Thymus (tissue), 11 donors: ENCODE measurements around the gene PRELID1. TPM values are rescaled to one million over a fixed set of nuclear protein-coding genes. Genes with fewer than 3 reads are reported as not detected.
A peak's percentile ranks its signal among the peaks of the same experiment; 100 is the strongest.
"Not testable (repeated sequence)": the region's sequence is repeated elsewhere in the genome, so short reads cannot be mapped to it uniquely, and the experiment has no call there.

Source experiments
- DNase-seq, 9 donors: peaks; one replicate each; pipeline ENCODE4 v3.0.0-alpha.2; 2013; ENCODE audit warnings: low spot score in 9 of 9, low read depth in 6 of 9, missing footprints in 1 of 9
- H3K27ac ChIP-seq, 2 donors: one replicate each; pipeline ENCODE4 v1.5.1; 2013; ENCODE audit warnings: control low read depth in 1 of 2, low read depth in 1 of 2, low read length in 1 of 2, mild to moderate bottlenecking in 1 of 2, moderate library complexity in 1 of 2
- H3K27me3 ChIP-seq, 2 donors: one replicate each; pipeline ENCODE4 v1.5.1; 2013; ENCODE audit warnings: low read length in 1 of 2; ENCODE audit not compliant: control insufficient read depth in 2 of 2, insufficient read depth in 1 of 2
- H3K36me3 ChIP-seq, 2 donors: one replicate each; pipeline ENCODE4 v1.5.1; 2013; ENCODE audit warnings: low read length in 1 of 2, mild to moderate bottlenecking in 1 of 2, moderate library complexity in 1 of 2; ENCODE audit not compliant: control insufficient read depth in 2 of 2, insufficient read depth in 2 of 2
- H3K4me1 ChIP-seq, 2 donors: one replicate each; pipeline ENCODE4 v1.5.1; 2013; ENCODE audit warnings: low read length in 2 of 2; ENCODE audit not compliant: control insufficient read depth in 2 of 2, insufficient read depth in 2 of 2
- H3K4me3 ChIP-seq, 2 donors: one replicate each; pipeline ENCODE4 v1.5.1; 2013; ENCODE audit warnings: low read length in 2 of 2, control low read depth in 1 of 2, mild to moderate bottlenecking in 1 of 2
- H3K9me3 ChIP-seq, 2 donors: one replicate each; pipeline ENCODE4 v1.5.1; 2013; ENCODE audit warnings: low read length in 1 of 2, mild to moderate bottlenecking in 1 of 2; ENCODE audit not compliant: control insufficient read depth in 2 of 2, insufficient read depth in 1 of 2
- WGBS: extraction: QIAGEN DNeasy Blood & Tissue Kit; methylation state at CpG from one replicate; pipeline ENCODE4 v1.1.7; 2013; 5-methylcytosine and 5-hydroxymethylcytosine counted together
- polyA plus RNA-seq: library from polyadenylated mRNA; stranded (reverse); fragments of 200-250 nt; gene quantifications from one replicate; pipeline ENCODE4 v1.2.3, GENCODE V29; 2013
- total RNA-seq: library from RNA; stranded (reverse); fragments of 120-200 nt; gene quantifications from one replicate; pipeline ENCODE4 v1.2.4, GENCODE V29; 2013
- donor health status: healthy.

Gene PRELID1
- total and polyA plus RNA-seq, 2 donors = 79.1 to 105 TPM

- H3K4me1 ChIP-seq = peaks cover 0 to 14% of the 10 kb centered on the region in 2 donors
- H3K27ac ChIP-seq = no peak overlapping the region
- no peak for DNase-seq
- peaks cover 1 to 4% of the 10 kb centered on the region in 2 donors for H3K9me3 ChIP-seq
- WGBS = 98% methylated on average over 21 of the region's 21 CpGs
- no peaks in the 10 kb centered on the region for H3K27me3 ChIP-seq
- H3K36me3 ChIP-seq = peaks cover 88 to 95% of the 10 kb centered on the region in 2 donors
- no peak overlapping the region for H3K4me3 ChIP-seq
Observed at GRCh38 chr5:177334781-177335700, 31.4 kb downstream of the PRELID1 start.

GRCh38 chr5:177335701-177336065, 32.1 kb downstream of the PRELID1 start:
- H3K4me1 ChIP-seq = peaks cover 0 to 11% of the 10 kb centered on the region in 2 donors
- H3K9me3 ChIP-seq = peaks cover 1 to 4% of the 10 kb centered on the region in 2 donors
- no peaks in the 10 kb centered on the region for H3K27me3 ChIP-seq
- H3K36me3 ChIP-seq = peaks cover 81 to 93% of the 10 kb centered on the region in 2 donors
- H3K4me3 ChIP-seq = no peak overlapping the region
- H3K27ac ChIP-seq = no peak overlapping the region
- DNase-seq = no peak
- 97% methylated on average over 7 of the region's 7 CpGs for WGBS

- H3K36me3 ChIP-seq = peaks cover 77 to 89% of the 10 kb centered on the region in 2 donors
- peaks cover 0 to 11% of the 10 kb centered on the region in 2 donors for H3K4me1 ChIP-seq
- no peak overlapping the region for H3K4me3 ChIP-seq
- no peak overlapping the region for H3K27ac ChIP-seq
- 74% methylated on average over 12 of the region's 12 CpGs for WGBS
- no peaks in the 10 kb centered on the region for H3K27me3 ChIP-seq
- peaks cover 1 to 4% of the 10 kb centered on the region in 2 donors for H3K9me3 ChIP-seq
- peak in 1 of 9 donors; percentile 47 for DNase-seq
Observed at GRCh38 chr5:177336112-177336511, 32.5 kb downstream of the PRELID1 start.

- H3K4me1 ChIP-seq = peaks cover 0 to 6% of the 10 kb centered on the region in 2 donors
- no peaks in the 10 kb centered on the region for H3K27me3 ChIP-seq
- H3K36me3 ChIP-seq = peaks cover 77 to 81% of the 10 kb centered on the region in 2 donors
- H3K9me3 ChIP-seq = peaks cover 1 to 4% of the 10 kb centered on the region in 2 donors
- H3K4me3 ChIP-seq = no peak overlapping the region
- 98% methylated on average over 36 of the region's 36 CpGs for WGBS
- no peak overlapping the region for H3K27ac ChIP-seq
- DNase-seq = no peak
Observed at GRCh38 chr5:177336603-177337494, 33.2 kb downstream of the PRELID1 start.

GRCh38 chr5:177338251-177339106, 34.9 kb downstream of the PRELID1 start:
- Histone ChIP-seq H3K27ac (no peak overlapping the region), H3K27me3 (no peaks in the 10 kb centered on the region), H3K4me1 (no peaks in the 10 kb centered on the region), H3K36me3 (peaks cover 72 to 73% of the 10 kb centered on the region in 2 donors), H3K4me3 (no peak overlapping the region), H3K9me3 (peaks cover 1 to 4% of the 10 kb centered on the region in 2 donors)
- no peak for DNase-seq
- WGBS = 93% methylated on average over 22 of the region's 22 CpGs

GRCh38 chr5:177339107-177339638, 35.6 kb downstream of the PRELID1 start:
- H3K36me3 ChIP-seq = peaks cover 65 to 71% of the 10 kb centered on the region in 2 donors
- H3K27me3 ChIP-seq = no peaks in the 10 kb centered on the region
- H3K4me1 ChIP-seq = no peaks in the 10 kb centered on the region
- no peak overlapping the region for H3K27ac ChIP-seq
- H3K9me3 ChIP-seq = peaks cover 1 to 4% of the 10 kb centered on the region in 2 donors
- no peak overlapping the region for H3K4me3 ChIP-seq
- DNase-seq = no peak
- 91% methylated on average over 11 of the region's 11 CpGs for WGBS

GRCh38 chr5:177343000-177343399, 39.4 kb downstream of the PRELID1 start:
- H3K4me1 ChIP-seq, H3K27me3 ChIP-seq, H3K4me3 ChIP-seq, DNase-seq, H3K9me3 ChIP-seq, H3K27ac ChIP-seq: not testable (repeated sequence)
- H3K36me3 ChIP-seq = peaks cover 41 to 49% of the 10 kb centered on the region in 2 donors
- 98% methylated on average over 14 of the region's 14 CpGs for WGBS

GRCh38 chr5:177343777-177344176, 40.2 kb downstream of the PRELID1 start:
- H3K4me3 ChIP-seq = no peak overlapping the region
- H3K27ac ChIP-seq = no peak overlapping the region
- peaks cover 33 to 42% of the 10 kb centered on the region in 2 donors for H3K36me3 ChIP-seq
- DNase-seq = no peak
- 99% methylated on average over 6 of the region's 6 CpGs for WGBS
- H3K9me3 ChIP-seq = peaks cover 0 to 1% of the 10 kb centered on the region in 2 donors
- H3K27me3 ChIP-seq = no peaks in the 10 kb centered on the region
- H3K4me1 ChIP-seq = peaks cover 0 to 6% of the 10 kb centered on the region in 2 donors
